Fibroblast of lung (primary cell): ENCODE results near the gene HDHD5. TPM values are rescaled to one million over a fixed set of nuclear protein-coding genes. Genes with fewer than 3 reads are reported as not detected.

Experiments
- DNase-seq, 2 donors: peaks; one replicate each; pipeline versions ENCODE4 v3.0.0 to v3.0.0-alpha.2; 2010; ENCODE audit warnings: low read depth in 2 of 2
- H2AFZ ChIP-seq: 2 replicates; pipeline ENCODE4 v1.5.1; 2012; ENCODE audit warnings: low read length, control low read depth, inconsistent platforms
- H3K27ac ChIP-seq: 2 replicates; pipeline ENCODE4 v1.5.1; 2011; ENCODE audit warnings: low read length, control low read depth; ENCODE audit not compliant: insufficient read depth
- H3K27me3 ChIP-seq: 2 replicates; pipeline ENCODE4 v1.5.1; 2011; ENCODE audit warnings: mild to moderate bottlenecking, low read length; ENCODE audit not compliant: control insufficient read depth, insufficient read depth
- H3K36me3 ChIP-seq: 2 replicates; pipeline ENCODE4 v1.5.1; 2011; ENCODE audit warnings: low read length; ENCODE audit not compliant: control insufficient read depth, insufficient read depth
- H3K4me1 ChIP-seq: 2 replicates; pipeline ENCODE4 v1.5.1; 2011; ENCODE audit warnings: low read length; ENCODE audit not compliant: control insufficient read depth, insufficient read depth; ENCODE audit errors: extremely low read depth
- H3K4me2 ChIP-seq: 2 replicates; pipeline ENCODE4 v1.5.1; 2011; ENCODE audit warnings: low read length, control low read depth; ENCODE audit not compliant: insufficient read depth; ENCODE audit errors: extremely low read depth
- H3K4me3 ChIP-seq, 4 experiments: fragments of 200-600 bp in 1 of 4; sonication (generic) in 1 of 4; replicated peaks in 1 of 4; 2 replicates each; pipeline ENCODE4 v1.5.1; 2011 to 2016; ENCODE audit warnings: low read length in 4 of 4, low read depth in 3 of 4, mild to moderate bottlenecking in 3 of 4, control low read depth in 2 of 4, inconsistent platforms in 1 of 4, mixed read lengths in 1 of 4; ENCODE audit not compliant: insufficient read depth in 1 of 4; ENCODE audit errors: control extremely low read depth in 1 of 4
- H3K79me2 ChIP-seq: 2 replicates; pipeline ENCODE4 v1.5.1; 2012; ENCODE audit warnings: mild to moderate bottlenecking, low read length, inconsistent platforms; ENCODE audit not compliant: control insufficient read depth, insufficient read depth
- H3K9ac ChIP-seq: 2 replicates; pipeline ENCODE4 v1.5.1; 2011; ENCODE audit warnings: mild to moderate bottlenecking, low read length, control low read depth; ENCODE audit not compliant: insufficient read depth
- H3K9me3 ChIP-seq: 2 replicates; pipeline ENCODE4 v1.5.1; 2012; ENCODE audit warnings: low read depth, low read length; ENCODE audit not compliant: control insufficient read depth, insufficient read depth
- H4K20me1 ChIP-seq: 2 replicates; pipeline ENCODE4 v1.5.1; 2011; ENCODE audit warnings: low read length; ENCODE audit not compliant: control insufficient read depth, insufficient read depth; ENCODE audit errors: extremely low read depth
- CTCF ChIP-seq, 2 donors: IDR thresholded peaks in 1 of 2; conservative IDR thresholded peaks in 1 of 2; 1 replicate in 1 of 2; 2 replicates in 1 of 2; pipeline ENCODE4 v1.5.1; 2011 to 2012; ENCODE audit warnings: low read length in 2 of 2, control low read depth in 1 of 2, inconsistent platforms in 1 of 2, low read depth in 1 of 2, mild to moderate bottlenecking in 1 of 2
- EZH2 ChIP-seq: IDR thresholded peaks from 2 replicates; pipeline ENCODE4 v1.5.1; 2012; ENCODE audit warnings: low read length, control low read depth, mild to moderate bottlenecking; ENCODE audit errors: missing control alignments
- polyA plus RNA-seq, 2 donors: library from polyadenylated mRNA; depleted of rRNA in 1 of 2; stranded (reverse) in 1 of 2; unstranded in 1 of 2; fragments of >200 nt; gene quantifications; 2 replicates each; pipeline ENCODE4 v1.2.1, GENCODE V29; 2011 to 2012; ENCODE audit warnings: missing spikeins in 1 of 2
- total RNA-seq: library from RNA; depleted of rRNA; stranded (reverse); fragments of >200 nt; gene quantifications from 2 replicates; pipeline ENCODE4 v1.2.1, GENCODE V29; 2014

The HDHD5 gene
- total and polyA plus RNA-seq, 2 donors (not counting 1 experiment from before 2014, with no cell fraction given) = 16.2 to 20.9 TPM

- H3K4me2 ChIP-seq = no peak overlapping the region
- DNase-seq = no peak
Measured at GRCh38 chr22:17117890-17118289, 41.2 kb downstream of the HDHD5 start.

GRCh38 chr22:17117400-17117799 lies 41.7 kb downstream of the HDHD5 start:
- TF ChIP-seq EZH2 (no peak), CTCF (conservative IDR thresholded peaks at IDR 0.05 in 1 of 2, IDR thresholded peaks at IDR 0.05 in 1 of 2; ENCODE audit: low read depth in 1 of 2, low read length in 2 of 2) (no peak)
- H3K27me3 ChIP-seq = peaks cover 23% of the 10 kb centered on the region
- H3K9me3 ChIP-seq = no peaks in the 10 kb centered on the region
- H3K9ac ChIP-seq = no peak overlapping the region
- no peak overlapping the region for H3K27ac ChIP-seq
- no peak overlapping the region for H2AFZ ChIP-seq
- H3K4me2 ChIP-seq = no peak overlapping the region
- H3K36me3 ChIP-seq = no peaks in the 10 kb centered on the region
- H3K4me1 ChIP-seq = no peaks in the 10 kb centered on the region
- H3K4me3 ChIP-seq = no peak overlapping the region
- DNase-seq = no peak
- H4K20me1 ChIP-seq = no peaks in the 10 kb centered on the region
- H3K79me2 ChIP-seq = no peaks in the 10 kb centered on the region

More at GRCh38 chr22:17117890-17118289, 41.2 kb downstream of the HDHD5 start:
- no peak overlapping the region for H2AFZ ChIP-seq
- H3K9ac ChIP-seq = no peak overlapping the region
- H3K36me3 ChIP-seq = no peaks in the 10 kb centered on the region
- H3K27me3 ChIP-seq = peaks cover 23% of the 10 kb centered on the region
- H3K79me2 ChIP-seq = no peaks in the 10 kb centered on the region
- no peak overlapping the region for H3K4me3 ChIP-seq
- no peak overlapping the region for H3K27ac ChIP-seq
- no peaks in the 10 kb centered on the region for H3K9me3 ChIP-seq
- no peak for TF ChIP-seq EZH2
- TF ChIP-seq CTCF (conservative IDR thresholded peaks at IDR 0.05 in 1 of 2, IDR thresholded peaks at IDR 0.05 in 1 of 2; ENCODE audit: low read depth in 1 of 2, low read length in 2 of 2) = no peak
- no peaks in the 10 kb centered on the region for H4K20me1 ChIP-seq
- no peaks in the 10 kb centered on the region for H3K4me1 ChIP-seq

GRCh38 chr22:17116572-17117330 lies 42.3 kb downstream of the HDHD5 start:
- H3K36me3 ChIP-seq = no peaks in the 10 kb centered on the region
- peaks cover 17% of the 10 kb centered on the region for H3K27me3 ChIP-seq
- DNase-seq = no peak
- no peak overlapping the region for H2AFZ ChIP-seq
- H3K79me2 ChIP-seq = no peaks in the 10 kb centered on the region
- no peaks in the 10 kb centered on the region for H4K20me1 ChIP-seq
- H3K9ac ChIP-seq = no peak overlapping the region
- TF ChIP-seq CTCF (conservative IDR thresholded peaks at IDR 0.05 in 1 of 2, IDR thresholded peaks at IDR 0.05 in 1 of 2; ENCODE audit: low read depth in 1 of 2, low read length in 2 of 2) = no peak
- no peak for TF ChIP-seq EZH2
- no peak overlapping the region for H3K4me3 ChIP-seq
- no peaks in the 10 kb centered on the region for H3K9me3 ChIP-seq
- H3K4me2 ChIP-seq = no peak overlapping the region
- no peaks in the 10 kb centered on the region for H3K4me1 ChIP-seq
- H3K27ac ChIP-seq = no peak overlapping the region
